Amniotic epithelial cell (primary cell): Measurements from ENCODE around the gene PXT1.
"Not testable (repeated sequence)": the region's sequence is repeated elsewhere in the genome, so short reads cannot be mapped to it uniquely, and the experiment has no call there.

Source experiments
- DNase-seq: peaks from one replicate; pipeline ENCODE4 v3.0.0-alpha.2; 2010; ENCODE audit warnings: low read depth

Gene PXT1

GRCh38 chr6:36368921-36369865 is 73.5 kb downstream of the PXT1 start:
- peak; percentile 98 for DNase-seq

GRCh38 chr6:36368421-36368820 is 74.2 kb downstream of the PXT1 start:
- DNase-seq = no peak

- DNase-seq = no peak
Observed at GRCh38 chr6:36367743-36368142, 74.9 kb downstream of the PXT1 start.

- peak; percentile 63 for DNase-seq
Observed at GRCh38 chr6:36364669-36365479, 77.8 kb downstream of the PXT1 start.

DNA sequence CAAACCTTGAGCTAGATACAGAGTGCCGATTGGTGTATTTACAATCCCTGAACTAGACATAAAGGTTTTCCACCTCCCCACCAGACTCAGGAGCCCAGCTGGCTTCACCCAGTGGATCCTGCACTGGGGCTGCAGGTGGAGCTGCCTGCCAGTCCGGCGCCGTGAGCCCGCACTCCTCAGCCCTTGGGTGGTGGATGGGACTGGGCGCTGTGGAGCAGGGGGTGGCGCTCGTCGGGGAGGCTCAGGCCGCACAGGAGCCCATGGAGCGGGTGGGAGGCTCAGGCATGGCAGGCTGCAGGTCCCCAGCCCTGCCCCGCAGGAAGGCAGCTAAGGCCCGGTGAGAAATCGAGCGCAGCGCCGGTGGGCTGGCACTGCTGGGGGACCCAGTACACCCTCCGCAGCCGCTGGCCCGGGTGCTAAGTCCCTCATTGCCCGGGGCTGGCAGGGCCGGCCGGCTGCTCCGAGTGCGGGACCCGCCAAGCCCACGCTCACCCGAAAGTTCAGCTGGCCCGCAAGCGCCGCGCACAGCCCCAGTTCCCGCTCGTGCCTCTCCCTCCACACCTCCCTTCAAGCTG is 78.5 kb downstream of the PXT1 start:
- DNase-seq = not testable (repeated sequence)

GRCh38 chr6:36363371-36363752 is 79.3 kb downstream of the PXT1 start:
- DNase-seq = not testable (repeated sequence)

DNA sequence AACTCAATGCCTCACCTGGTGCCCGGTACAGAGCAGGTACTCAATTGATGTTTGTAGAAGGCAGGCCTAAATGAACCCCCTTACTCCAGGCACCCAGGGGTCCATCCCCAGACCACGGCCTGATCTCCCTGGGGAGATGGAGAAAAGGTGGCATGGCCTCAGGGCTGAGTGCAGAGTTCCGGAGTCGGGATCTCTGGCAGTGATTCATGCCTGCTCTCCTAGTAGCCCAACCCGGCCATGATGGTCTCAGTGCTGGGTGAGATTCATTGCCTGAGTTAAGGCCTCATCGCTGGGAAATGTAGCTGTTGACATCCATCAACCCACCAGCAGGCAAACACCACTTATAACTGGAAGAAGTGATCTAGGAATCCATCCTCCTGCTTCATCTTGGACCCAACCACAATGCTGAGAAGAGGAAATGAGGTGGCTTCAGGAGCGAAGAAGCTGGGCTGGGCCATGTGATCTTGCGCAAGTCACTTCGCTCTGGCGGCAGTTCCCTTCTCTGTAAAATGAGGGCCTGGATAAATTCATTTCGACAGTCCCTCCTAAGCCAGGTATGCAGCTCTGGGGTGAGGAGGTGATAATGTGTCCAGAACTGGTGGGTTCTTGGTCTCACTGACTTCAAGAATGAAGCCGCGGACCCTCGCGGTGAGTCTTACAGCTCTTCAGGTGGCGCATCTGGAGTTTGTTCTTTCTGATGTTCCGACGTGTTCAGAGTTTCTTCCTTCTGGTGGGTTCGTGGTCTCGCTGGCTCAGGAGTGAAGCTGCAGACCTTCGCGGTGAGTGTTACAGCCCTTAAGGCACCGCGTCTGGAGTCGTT is 79.9 kb downstream of the PXT1 start:
- peak; percentile 61 for DNase-seq

DNA sequence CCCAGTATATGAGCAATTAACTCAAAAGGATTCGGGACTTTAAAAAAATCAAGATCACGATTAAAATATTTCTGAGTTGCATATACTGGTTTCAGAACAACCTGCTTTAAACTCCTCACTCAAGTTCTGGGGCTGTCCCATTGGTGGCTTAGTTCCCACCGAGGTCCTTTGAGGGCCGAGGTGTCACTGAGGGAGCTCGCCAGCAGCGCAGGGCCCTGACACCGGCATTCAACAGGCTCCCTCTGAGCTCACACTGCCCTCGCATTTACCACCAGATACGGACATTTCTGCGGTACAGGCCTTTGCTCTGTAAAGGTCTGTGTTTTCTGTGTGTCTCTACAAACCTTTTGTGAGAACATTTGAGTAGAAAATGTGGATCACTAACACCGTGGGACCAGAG is 81.6 kb downstream of the PXT1 start:
- DNase-seq = no peak

DNA sequence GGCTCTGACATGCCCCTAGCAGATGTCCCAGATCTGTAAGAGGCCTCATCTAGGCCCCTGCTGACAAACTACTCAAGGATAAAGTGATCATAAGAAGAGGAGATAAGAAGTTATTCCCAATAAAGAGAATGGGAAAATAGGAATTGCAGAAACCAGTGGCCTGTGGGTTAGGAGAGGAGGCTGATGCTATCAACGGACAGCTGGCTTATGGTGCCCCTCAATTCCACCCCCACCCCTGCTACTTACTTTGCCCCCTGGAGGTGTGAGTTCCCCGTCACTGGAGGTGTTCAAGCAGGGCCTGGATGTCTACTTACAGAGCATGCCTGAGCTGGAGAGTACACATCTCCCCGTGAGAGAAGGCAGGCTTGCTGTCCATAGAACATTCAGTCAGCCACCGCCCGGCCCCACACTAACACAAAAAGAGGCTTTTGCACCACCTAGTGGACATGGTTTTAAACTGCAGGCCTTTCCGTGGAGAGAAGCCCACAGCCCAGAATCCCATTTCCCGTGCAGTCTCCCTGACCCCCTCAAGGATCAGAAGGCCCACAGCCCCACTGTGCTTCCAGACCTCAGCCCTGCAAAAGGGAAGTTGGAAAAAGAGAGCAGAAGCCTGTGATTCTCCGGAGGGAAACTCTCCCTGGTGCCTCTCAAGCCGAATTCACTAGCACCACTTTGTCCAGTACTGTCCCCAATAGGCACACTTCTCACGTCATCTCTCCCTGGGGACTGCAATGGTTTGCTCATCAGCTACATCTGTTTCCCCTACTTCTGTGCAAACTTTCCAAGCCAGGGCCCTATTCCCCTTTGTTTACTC is 82.2 kb downstream of the PXT1 start:
- DNase-seq = peak; percentile 66

- no peak for DNase-seq
Observed at GRCh38 chr6:36358226-36358915, 84.3 kb downstream of the PXT1 start.

- no peak for DNase-seq
Observed at GRCh38 chr6:36357872-36358225, 84.8 kb downstream of the PXT1 start.

GRCh38 chr6:36355819-36356218 is 86.8 kb downstream of the PXT1 start:
- DNase-seq = peak; percentile 83

GRCh38 chr6:36353411-36353915 is 89.2 kb downstream of the PXT1 start:
- peak; percentile 85 for DNase-seq

DNA sequence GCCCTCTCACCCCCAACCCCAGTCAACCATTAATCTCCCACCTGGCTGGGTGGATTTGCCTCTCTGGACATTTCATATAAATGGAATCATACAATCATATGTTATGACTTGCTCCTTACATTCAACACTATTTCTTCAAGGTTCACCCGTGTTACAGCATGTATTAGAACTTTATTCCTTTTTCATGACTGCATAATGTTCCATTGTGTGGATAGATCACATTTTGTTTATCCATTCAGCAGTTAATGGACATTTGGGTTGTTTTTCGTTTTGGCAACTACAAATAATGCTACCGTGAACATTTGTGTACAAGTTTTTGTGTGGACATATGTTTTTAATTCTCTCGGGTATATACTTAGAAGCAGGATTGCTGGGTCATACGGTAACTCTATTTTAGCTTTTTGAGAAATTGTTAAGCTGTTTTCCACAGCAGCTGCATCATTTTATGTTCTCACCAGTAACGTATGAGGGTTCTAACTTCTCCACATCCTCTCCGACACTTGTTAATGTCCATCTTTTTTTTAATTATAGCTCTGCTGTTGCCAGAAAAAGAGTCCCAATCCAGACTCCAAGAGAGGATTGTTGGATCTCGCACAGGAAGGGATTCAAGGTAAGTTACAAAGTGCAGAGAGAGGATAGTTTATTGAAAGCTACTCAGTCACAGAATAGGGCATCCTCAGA is 90.0 kb downstream of the PXT1 start:
- DNase-seq = no peak

GRCh38 chr6:36350681-36351571 is 91.7 kb downstream of the PXT1 start:
- peak; percentile 100 for DNase-seq

DNA sequence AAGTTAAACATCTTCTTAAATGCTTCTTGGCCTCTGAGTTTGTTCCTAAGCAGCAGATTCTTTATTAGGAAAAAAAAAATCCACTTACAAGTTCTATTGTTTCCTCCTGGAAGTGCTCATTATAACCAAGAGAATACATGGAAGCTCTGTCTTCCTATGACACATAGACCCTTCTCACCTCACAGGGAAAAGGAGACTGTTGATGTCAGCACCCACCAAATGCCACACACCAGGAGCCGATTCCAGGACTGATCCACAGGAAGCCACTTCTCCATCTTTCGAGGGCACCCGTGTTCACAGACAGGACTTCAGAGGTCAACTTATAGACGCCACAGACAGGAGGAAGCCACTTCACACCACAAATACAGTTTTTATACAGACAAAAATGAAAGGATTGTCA is 92.6 kb downstream of the PXT1 start:
- DNase-seq = no peak

DNA sequence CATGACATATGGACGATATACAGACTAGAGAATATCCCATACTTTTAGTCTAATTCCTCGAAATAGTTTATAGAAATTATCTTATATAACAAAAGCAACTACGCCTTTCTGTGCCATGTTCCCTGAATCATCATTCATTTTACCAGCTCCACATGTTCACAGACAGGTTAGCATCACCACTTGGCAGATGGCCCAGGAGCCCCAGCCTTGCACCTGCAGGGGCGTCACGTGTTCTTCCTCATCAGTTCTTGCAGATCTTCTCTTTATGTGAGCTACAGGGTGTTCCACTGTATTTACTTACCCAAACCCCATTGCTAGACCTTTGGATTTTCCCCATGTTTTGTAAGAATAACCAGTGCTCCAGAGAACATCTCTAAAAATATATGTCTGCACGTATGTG is 93.4 kb downstream of the PXT1 start:
- DNase-seq = no peak

DNA sequence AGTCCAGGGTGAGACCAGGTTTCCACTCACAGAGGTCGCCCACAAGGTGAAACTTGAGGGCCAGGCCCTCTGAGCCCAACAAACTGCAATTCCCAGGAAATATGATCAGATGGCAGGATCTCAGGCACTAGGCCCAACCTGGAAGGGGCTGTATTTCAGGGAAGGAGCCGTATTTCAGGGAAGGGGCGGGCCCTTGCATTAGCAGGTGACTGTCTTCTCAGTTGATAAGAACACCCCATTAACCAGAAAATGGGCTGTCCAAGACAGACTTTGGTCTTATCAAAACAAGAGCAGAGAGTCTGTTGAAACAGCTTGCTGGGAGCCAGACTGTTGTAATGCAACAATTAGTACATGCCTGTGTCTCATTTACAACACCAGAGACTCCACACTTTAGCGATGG is 95.0 kb downstream of the PXT1 start:
- DNase-seq = peak; percentile 77
